ENCODE data around the gene ASB18. TPM values are rescaled to one million over a fixed set of nuclear protein-coding genes. Genes with fewer than 3 reads are reported as not detected.

The ASB18 gene
- total and polyA plus RNA-seq, 2 experiments from 2014 or later = not detected

DNA sequence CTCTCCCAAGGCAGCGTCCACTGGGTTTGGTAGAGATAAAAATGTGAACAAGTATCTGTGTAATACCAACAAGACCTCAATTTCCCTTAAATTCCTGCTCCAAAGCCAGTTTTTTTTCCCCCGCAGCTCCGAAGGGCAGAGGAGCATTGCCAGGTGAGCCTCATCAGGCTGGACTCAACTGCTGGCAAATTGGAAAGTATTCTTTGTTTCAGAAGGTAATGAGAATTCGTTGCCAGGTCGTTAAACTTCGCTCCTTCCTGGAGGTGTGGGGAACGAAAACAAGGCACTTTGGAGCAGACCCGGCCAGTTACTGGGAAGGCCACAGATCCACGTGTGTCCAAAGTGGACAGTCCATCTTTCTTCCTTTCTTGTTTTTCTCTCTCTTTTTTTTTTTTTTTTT lies 30.4 kb upstream of the ASB18 start:
- no peaks in the 10 kb centered on the region for H3K9me3 ChIP-seq (ENCODE audit: low read depth)
- H3K4me1 ChIP-seq (ENCODE audit: insufficient read depth) = no peaks in the 10 kb centered on the region
- H3K79me2 ChIP-seq = no peaks in the 10 kb centered on the region
- TF ChIP-seq EZH2 (IDR thresholded peaks at IDR 0.05; ENCODE audit: borderline replicate concordance) (no peak), EZH2phosphoT487 (IDR thresholded peaks at IDR 0.05; ENCODE audit: low read depth, severe bottlenecking, unreplicated experiment) (no peak)
- TF ChIP-seq, protein P1, sequence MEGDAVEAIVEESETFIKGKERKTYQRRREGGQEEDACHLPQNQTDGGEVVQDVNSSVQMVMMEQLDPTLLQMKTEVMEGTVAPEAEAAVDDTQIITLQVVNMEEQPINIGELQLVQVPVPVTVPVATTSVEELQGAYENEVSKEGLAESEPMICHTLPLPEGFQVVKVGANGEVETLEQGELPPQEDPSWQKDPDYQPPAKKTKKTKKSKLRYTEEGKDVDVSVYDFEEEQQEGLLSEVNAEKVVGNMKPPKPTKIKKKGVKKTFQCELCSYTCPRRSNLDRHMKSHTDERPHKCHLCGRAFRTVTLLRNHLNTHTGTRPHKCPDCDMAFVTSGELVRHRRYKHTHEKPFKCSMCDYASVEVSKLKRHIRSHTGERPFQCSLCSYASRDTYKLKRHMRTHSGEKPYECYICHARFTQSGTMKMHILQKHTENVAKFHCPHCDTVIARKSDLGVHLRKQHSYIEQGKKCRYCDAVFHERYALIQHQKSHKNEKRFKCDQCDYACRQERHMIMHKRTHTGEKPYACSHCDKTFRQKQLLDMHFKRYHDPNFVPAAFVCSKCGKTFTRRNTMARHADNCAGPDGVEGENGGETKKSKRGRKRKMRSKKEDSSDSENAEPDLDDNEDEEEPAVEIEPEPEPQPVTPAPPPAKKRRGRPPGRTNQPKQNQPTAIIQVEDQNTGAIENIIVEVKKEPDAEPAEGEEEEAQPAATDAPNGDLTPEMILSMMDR (IDR thresholded peaks at IDR 0.05; ENCODE audit: poor library complexity) = no peak
- no peak overlapping the region for H3K27ac ChIP-seq
- no peak overlapping the region for H3K4me3 ChIP-seq
- H3K9me2 ChIP-seq (replicated peaks; ENCODE audit: insufficient read depth) = no peaks in the 10 kb centered on the region
- H4K20me1 ChIP-seq (ENCODE audit: insufficient read depth, poor library complexity, severe bottlenecking) = no peaks in the 10 kb centered on the region
- H3K27me3 ChIP-seq = peaks cover 11% of the 10 kb centered on the region
- H3K4me2 ChIP-seq = no peak overlapping the region
- 91% methylated on average over 9 of the region's 9 CpGs for WGBS (ENCODE audit: low lambda C conversion rate, missing lambda C conversion rate)
- no peak overlapping the region for H2AFZ ChIP-seq
- no peaks in the 10 kb centered on the region for H3K36me3 ChIP-seq (replicated peaks; ENCODE audit: insufficient read depth, low read depth)
- DNase-seq (ENCODE audit: low spot score) = no peak

DNA sequence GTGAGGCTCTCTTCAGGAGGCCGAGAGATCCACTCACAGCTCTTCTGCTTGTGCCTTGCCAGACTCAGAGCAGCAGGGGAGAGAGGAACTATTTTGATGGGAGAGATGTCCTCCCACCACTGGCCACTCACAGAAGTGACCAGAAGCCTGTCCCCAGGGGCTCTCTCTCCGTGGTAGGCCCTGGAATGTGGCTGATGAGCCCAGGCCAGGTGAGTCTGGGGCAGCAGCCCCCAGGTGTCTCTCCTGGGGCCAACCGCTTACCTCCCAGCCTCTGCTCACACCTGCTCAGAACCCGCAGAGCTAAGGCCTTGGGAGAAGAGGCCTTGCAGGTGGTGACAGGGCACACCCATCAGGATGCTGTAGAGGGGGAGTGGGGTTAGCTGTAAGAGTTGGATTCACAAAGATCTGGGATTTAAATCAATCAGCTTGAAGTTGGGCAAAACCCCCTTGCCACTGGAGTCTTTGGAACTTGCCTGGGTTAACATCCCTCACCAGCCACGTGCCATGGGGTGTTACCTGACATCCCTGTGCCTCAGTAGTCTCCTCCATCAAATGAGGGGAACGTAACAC lies 29.1 kb upstream of the ASB18 start:
- WGBS (ENCODE audit: low lambda C conversion rate, missing lambda C conversion rate) = 91% methylated on average over 6 of the region's 6 CpGs
- no peak overlapping the region for H3K4me3 ChIP-seq
- H3K9me2 ChIP-seq (replicated peaks; ENCODE audit: insufficient read depth) = no peaks in the 10 kb centered on the region
- H4K20me1 ChIP-seq (ENCODE audit: insufficient read depth, poor library complexity, severe bottlenecking) = no peaks in the 10 kb centered on the region
- no peaks in the 10 kb centered on the region for H3K9me3 ChIP-seq (ENCODE audit: low read depth)
- no peak overlapping the region for H3K4me2 ChIP-seq
- H2AFZ ChIP-seq = no peak overlapping the region
- TF ChIP-seq, protein P1 (IDR thresholded peaks at IDR 0.05; ENCODE audit: poor library complexity) = no peak
- H3K79me2 ChIP-seq = no peaks in the 10 kb centered on the region
- H3K27me3 ChIP-seq = peaks cover 18% of the 10 kb centered on the region
- H3K36me3 ChIP-seq (replicated peaks; ENCODE audit: insufficient read depth, low read depth) = no peaks in the 10 kb centered on the region
- H3K4me1 ChIP-seq (ENCODE audit: insufficient read depth) = no peaks in the 10 kb centered on the region
- H3K27ac ChIP-seq = no peak overlapping the region
- no peak for DNase-seq (ENCODE audit: low spot score)

DNA sequence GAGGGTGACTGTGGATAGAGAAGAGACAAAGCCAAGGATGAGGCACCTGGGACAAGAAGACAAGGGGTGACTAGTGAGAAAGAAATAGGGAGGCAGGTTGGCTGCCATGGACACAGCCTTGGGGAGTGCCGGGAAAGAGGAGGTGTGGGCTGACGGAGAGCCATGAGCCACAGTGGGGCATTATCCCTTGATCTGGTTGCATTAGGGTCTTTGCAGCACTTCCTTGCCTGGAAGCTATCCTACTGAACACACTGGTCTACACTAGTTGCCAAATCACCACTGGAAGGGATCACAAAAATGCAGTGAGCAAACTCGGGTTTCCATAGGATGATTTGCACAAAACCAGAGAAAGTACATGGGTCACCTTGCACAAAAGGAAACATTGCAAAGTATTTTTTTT lies 27.7 kb upstream of the ASB18 start:
- H3K9me2 ChIP-seq (replicated peaks; ENCODE audit: insufficient read depth) = no peaks in the 10 kb centered on the region
- no peak overlapping the region for H3K4me2 ChIP-seq
- no peak overlapping the region for H3K27ac ChIP-seq
- no peaks in the 10 kb centered on the region for H3K79me2 ChIP-seq
- no peak overlapping the region for H2AFZ ChIP-seq
- H3K36me3 ChIP-seq (replicated peaks; ENCODE audit: insufficient read depth, low read depth) = no peaks in the 10 kb centered on the region
- no peaks in the 10 kb centered on the region for H4K20me1 ChIP-seq (ENCODE audit: insufficient read depth, poor library complexity, severe bottlenecking)
- H3K4me1 ChIP-seq (ENCODE audit: insufficient read depth) = no peaks in the 10 kb centered on the region
- no peak overlapping the region for H3K4me3 ChIP-seq
- 89% methylated on average over 3 of the region's 3 CpGs for WGBS (ENCODE audit: low lambda C conversion rate, missing lambda C conversion rate)
- no peaks in the 10 kb centered on the region for H3K9me3 ChIP-seq (ENCODE audit: low read depth)
- DNase-seq (ENCODE audit: low spot score) = no peak
- TF ChIP-seq EZH2phosphoT487 (IDR thresholded peaks at IDR 0.05; ENCODE audit: low read depth, severe bottlenecking, unreplicated experiment) (no peak), EZH2 (IDR thresholded peaks at IDR 0.05; ENCODE audit: borderline replicate concordance) (no peak)
- TF ChIP-seq, protein P1 (IDR thresholded peaks at IDR 0.05; ENCODE audit: poor library complexity) = no peak
- peaks cover 19% of the 10 kb centered on the region for H3K27me3 ChIP-seq

DNA sequence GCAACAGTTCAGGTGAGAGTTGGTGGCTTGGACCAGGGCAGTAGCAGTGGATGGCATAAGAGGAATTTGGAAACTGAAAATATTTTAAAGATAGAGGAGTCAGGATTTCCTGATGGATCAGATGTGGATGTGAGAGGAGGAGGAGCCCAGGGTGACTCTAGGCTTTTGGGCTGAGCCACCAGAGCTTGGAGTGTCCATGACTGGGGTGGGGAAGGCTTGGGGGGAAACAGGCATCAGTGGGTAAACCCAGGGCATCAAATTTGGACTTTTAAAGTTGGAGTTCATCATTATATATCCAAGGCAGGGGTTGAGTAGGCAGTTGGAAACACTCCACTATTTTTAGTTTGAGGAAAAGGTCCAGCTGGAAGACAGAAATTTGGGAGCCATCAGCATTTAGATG lies 27.3 kb upstream of the ASB18 start:
- Histone ChIP-seq H3K27ac (no peak overlapping the region), H3K4me3 (no peak overlapping the region), H3K36me3 (replicated peaks; ENCODE audit: insufficient read depth, low read depth) (no peaks in the 10 kb centered on the region), H3K9me3 (ENCODE audit: low read depth) (no peaks in the 10 kb centered on the region), H4K20me1 (ENCODE audit: insufficient read depth, poor library complexity, severe bottlenecking) (no peaks in the 10 kb centered on the region), H3K4me2 (no peak overlapping the region), H3K79me2 (no peaks in the 10 kb centered on the region), H3K9me2 (replicated peaks; ENCODE audit: insufficient read depth) (no peaks in the 10 kb centered on the region), H3K27me3 (peaks cover 19% of the 10 kb centered on the region), H2AFZ (no peak overlapping the region), H3K4me1 (ENCODE audit: insufficient read depth) (no peaks in the 10 kb centered on the region)
- DNase-seq (ENCODE audit: low spot score) = no peak
- TF ChIP-seq, protein P1 (IDR thresholded peaks at IDR 0.05; ENCODE audit: poor library complexity) = no peak
- TF ChIP-seq EZH2phosphoT487 (IDR thresholded peaks at IDR 0.05; ENCODE audit: low read depth, severe bottlenecking, unreplicated experiment) (no peak), EZH2 (IDR thresholded peaks at IDR 0.05; ENCODE audit: borderline replicate concordance) (no peak)
